HCT116 (cell line): ENCODE results near the gene NAGPA. TPM values are rescaled to one million over a fixed set of nuclear protein-coding genes. Genes with fewer than 3 reads are reported as not detected.

ENCODE experiments used
- ATAC-seq: fragments of 200-7000 bp; cut with Tn5 transposase; 2 replicates; pipeline ENCODE4 v1.9.1; 2020; ENCODE audit warnings: mild to moderate bottlenecking, moderate library complexity
- BruUV-seq: library from RNA; stranded (reverse); fragments of 400-500 nt; replicated peaks from 2 replicates; lab custom pipeline; 2021; lab: Mats Ljungman, UMichigan
- CTCF ChIA-PET: fragments of 300-600 bp; sonication (Branson Sonifier 250); formaldehyde crosslinking; loops from one replicate; lab custom pipeline; 2021; ENCODE audit warnings: antibody characterized with exemption; lab: Charles Lee
- POLR2A ChIA-PET: fragments of 300-600, 350-600 bp; sonication (Branson Sonifier 250); formaldehyde crosslinking; loops from one replicate; lab custom pipeline; 2021; ENCODE audit warnings: antibody characterized with exemption; lab: Charles Lee
- RAD21 ChIA-PET, 2 experiments: fragments of 300-600 bp; sonication (Branson Sonifier 250); formaldehyde crosslinking; loops; one replicate each; lab custom pipeline; 2023; ENCODE audit warnings: low total read pairs in 2 of 2; ENCODE audit not compliant: uncharacterized antibody in 2 of 2, unreplicated experiment in 2 of 2, low non-redundant PET in 1 of 2; lab: Charles Lee
- DNase-seq: peaks from one replicate; pipeline ENCODE4 v3.0.0-alpha.2; 2010; ENCODE audit warnings: low read depth, low spot score
- H2AFZ ChIP-seq: fragments of 200-600 bp; shearing (Covaris generic), sonication (generic); 2 replicates; pipeline ENCODE4 v1.6.1; 2017; ENCODE audit warnings: low read depth, mixed run types, mixed read lengths, antibody characterized with exemption, low read length; ENCODE audit not compliant: poor library complexity, severe bottlenecking
- H3K27ac ChIP-seq: 2 replicates; pipeline ENCODE4 v1.5.1; 2012; ENCODE audit warnings: low read depth, low read length
- H3K27me3 ChIP-seq: fragments of 200-600 bp; sonication (generic); 2 replicates; pipeline ENCODE4 v1.6.1; 2016; ENCODE audit warnings: mixed run types, low read length, mixed read lengths; ENCODE audit not compliant: insufficient read depth
- H3K36me3 ChIP-seq, 2 experiments: fragments of 200-500 bp in 1 of 2; fragments of 200-600 bp in 1 of 2; sonication (Bioruptor generic) in 1 of 2; sonication (generic) in 1 of 2; 2 replicates each; pipeline versions ENCODE4 v1.5.1 to v1.6.1; 2014 to 2016; ENCODE audit warnings: low read length in 2 of 2, inconsistent platforms in 1 of 2, mixed read lengths in 1 of 2, mixed run types in 1 of 2; ENCODE audit not compliant: insufficient read depth in 2 of 2, control insufficient read depth in 1 of 2
- H3K4me1 ChIP-seq, 2 experiments: fragments of 200-600 bp in 1 of 2; sonication (generic) in 1 of 2; 2 replicates each; pipeline versions ENCODE4 v1.5.1 to v1.6.1; 2012 to 2017; ENCODE audit warnings: low read length in 2 of 2, inconsistent platforms in 1 of 2, mild to moderate bottlenecking in 1 of 2, mixed read lengths in 1 of 2, mixed run types in 1 of 2, moderate library complexity in 1 of 2; ENCODE audit not compliant: insufficient read depth in 2 of 2, control insufficient read depth in 1 of 2
- H3K4me2 ChIP-seq: fragments of 200-600 bp; sonication (generic); 2 replicates; pipeline ENCODE4 v1.6.1; 2017; ENCODE audit warnings: mixed run types, low read length, mixed read lengths
- H3K4me3 ChIP-seq, 2 experiments: fragments of 200-600 bp in 1 of 2; sonication (generic) in 1 of 2; replicated peaks in 1 of 2; 2 replicates each; pipeline ENCODE4 v1.5.1; 2011 to 2016; ENCODE audit warnings: low read length in 2 of 2, control low read depth in 1 of 2, low read depth in 1 of 2, mild to moderate bottlenecking in 1 of 2, mixed read lengths in 1 of 2, mixed run types in 1 of 2
- H3K79me2 ChIP-seq: fragments of 200-600 bp; sonication (generic); 2 replicates; pipeline ENCODE4 v1.6.1; 2017; ENCODE audit warnings: mild to moderate bottlenecking, mixed run types, low read length, moderate library complexity, mixed read lengths; ENCODE audit not compliant: insufficient read depth
- H3K9ac ChIP-seq: fragments of 200-600 bp; sonication (generic); 2 replicates; pipeline ENCODE4 v1.6.1; 2016; ENCODE audit warnings: low read length, mixed read lengths
- H3K9me2 ChIP-seq: fragments of 200-600 bp; sonication (generic), shearing (Covaris generic); 2 replicates; pipeline ENCODE4 v1.6.1; 2017; ENCODE audit warnings: mixed run types, mild to moderate bottlenecking, moderate library complexity; ENCODE audit not compliant: insufficient read depth
- H3K9me3 ChIP-seq, 2 experiments: fragments of 200-500 bp in 1 of 2; fragments of 200-600 bp in 1 of 2; sonication (Bioruptor generic) in 1 of 2; sonication (generic) in 1 of 2; 2 replicates each; pipeline ENCODE4 v1.6.1; 2014 to 2017; ENCODE audit warnings: low read length in 2 of 2, mixed read lengths in 2 of 2, inconsistent platforms in 1 of 2, low read depth in 1 of 2, mild to moderate bottlenecking in 1 of 2, mixed run types in 1 of 2, moderate library complexity in 1 of 2; ENCODE audit not compliant: control insufficient read depth in 1 of 2, insufficient read depth in 1 of 2
- H4K20me1 ChIP-seq: fragments of 200-600 bp; sonication (generic), shearing (Covaris generic); 2 replicates; pipeline ENCODE4 v1.6.1; 2017; ENCODE audit warnings: mixed run types, mild to moderate bottlenecking, moderate library complexity; ENCODE audit not compliant: insufficient read depth
- ATF3 ChIP-seq: IDR thresholded peaks from 2 replicates; pipeline ENCODE4 v1.6.1; 2012
- CBX3 ChIP-seq: IDR thresholded peaks from 2 replicates; pipeline ENCODE4 v1.6.1; 2012; ENCODE audit warnings: low read depth
- CEBPB ChIP-seq: IDR thresholded peaks from 2 replicates; pipeline ENCODE4 v1.6.1; 2012; ENCODE audit warnings: low read depth
- EZH2 ChIP-seq: fragments of 200-600 bp; sonication (generic); IDR thresholded peaks from 2 replicates; pipeline ENCODE4 v1.6.1; 2017; ENCODE audit warnings: antibody characterized with exemption, mixed run types
- FOSL1 ChIP-seq: IDR thresholded peaks from 2 replicates; pipeline ENCODE4 v1.6.1; 2012; ENCODE audit warnings: low read depth
- MAX ChIP-seq: IDR thresholded peaks from 2 replicates; pipeline ENCODE4 v1.6.1; 2012
- POLR2AphosphoS5 ChIP-seq: IDR thresholded peaks from 2 replicates; pipeline ENCODE4 v1.6.1; 2011; ENCODE audit warnings: mild to moderate bottlenecking, low read depth, low read length, moderate library complexity
- SIN3A ChIP-seq: IDR thresholded peaks from 2 replicates; pipeline ENCODE4 v1.6.1; 2012; ENCODE audit warnings: low read depth
- intact Hi-C: fragments of 100-400 bp; cut with micrococcal nuclease; formaldehyde crosslinking; loops from 2 replicates; pipeline ENCODE4 v1.10.0; 2022
- total RNA-seq: library from RNA; stranded (reverse); gene quantifications from one replicate; pipeline ENCODE4 v1.2.1, GENCODE V29; 2021; ENCODE audit not compliant: unreplicated experiment

The NAGPA gene
- total RNA-seq, 1 experiment from 2014 or later, result 17.5 TPM

GRCh38 chr16:5065326-5065725, 31.6 kb upstream of the NAGPA start:
- no peak for TF ChIP-seq EZH2
- TF ChIP-seq SIN3A, result no peak
- TF ChIP-seq CBX3, result no peak
- TF ChIP-seq MAX, result no peak
- no peak for ATAC-seq
- H3K9me2 ChIP-seq, result no peaks in the 10 kb centered on the region
- ChIA-PET POLR2A (no interaction called here), CTCF (interaction anchor here (0.8 kb wide), 1 partner anchor 9 kb away, joined by 3 read pairs; no protein-coding TSS in a partner anchor), RAD21 (no interaction called here)
- H3K36me3 ChIP-seq, result no peaks in the 10 kb centered on the region
- H3K27ac ChIP-seq, result no peak overlapping the region
- BruUV-seq, result no TSS peak
- intact Hi-C loops, result no loop called here
- no peaks in the 10 kb centered on the region for H3K79me2 ChIP-seq
- no peak overlapping the region for H3K4me3 ChIP-seq
- no peaks in the 10 kb centered on the region for H3K9me3 ChIP-seq
- H3K27me3 ChIP-seq, result peaks cover 15% of the 10 kb centered on the region; the same call in 1 of the 2 replicates
- DNase-seq, result no peak
- no peak overlapping the region for H3K9ac ChIP-seq
- no peak overlapping the region for H3K4me2 ChIP-seq
- H4K20me1 ChIP-seq, result no peaks in the 10 kb centered on the region
- no peak overlapping the region for H2AFZ ChIP-seq
- no peaks in the 10 kb centered on the region for H3K4me1 ChIP-seq

GRCh38 chr16:5064915-5065314, 31.2 kb upstream of the NAGPA start:
- no peaks in the 10 kb centered on the region for H4K20me1 ChIP-seq
- no TSS peak for BruUV-seq
- TF ChIP-seq CEBPB, result no peak
- no peak for TF ChIP-seq MAX
- no peak for TF ChIP-seq SIN3A
- TF ChIP-seq FOSL1, result no peak
- TF ChIP-seq POLR2AphosphoS5, result no peak
- no peak for TF ChIP-seq ATF3
- TF ChIP-seq, all 23 proteins: peak for 0
- H3K27ac ChIP-seq, result no peak overlapping the region
- no peak overlapping the region for H3K9ac ChIP-seq
- intact Hi-C loops, result no loop called here
- ATAC-seq (no peak), DNase-seq (no peak)
- no peak overlapping the region for H2AFZ ChIP-seq
- no peak overlapping the region for H3K4me2 ChIP-seq
- H3K9me3 ChIP-seq, result no peaks in the 10 kb centered on the region
- no peak overlapping the region for H3K4me3 ChIP-seq
- H3K27me3 ChIP-seq, result peaks cover 15% of the 10 kb centered on the region; the same call in 1 of the 2 replicates
- no peaks in the 10 kb centered on the region for H3K9me2 ChIP-seq
- ChIA-PET RAD21 (no interaction called here), CTCF (interaction anchor here (0.8 kb wide), 1 partner anchor 9 kb away, joined by 3 read pairs; no protein-coding TSS in a partner anchor), POLR2A (no interaction called here)
- no peaks in the 10 kb centered on the region for H3K79me2 ChIP-seq
- no peaks in the 10 kb centered on the region for H3K4me1 ChIP-seq
- H3K36me3 ChIP-seq, result no peaks in the 10 kb centered on the region
